Astrocyte (in vitro differentiated cells and primary cell): Measurements from ENCODE around the gene IFT52.

Source experiments
- CTCF ChIP-seq: IDR thresholded peaks from 2 replicates; pipeline ENCODE4 v1.5.1; 2011; ENCODE audit warnings: low read depth, mild to moderate bottlenecking, inconsistent platforms, low read length, moderate library complexity; ENCODE audit not compliant: insufficient read depth
- EZH2 ChIP-seq: IDR thresholded peaks from 2 replicates; pipeline ENCODE4 v1.6.1; 2012; ENCODE audit warnings: mild to moderate bottlenecking, low read length, inconsistent platforms; ENCODE audit not compliant: insufficient read depth

GRCh38 chr20:43666376-43667328, 75.9 kb downstream of the IFT52 start, which contains the start of gene MYBL2:
- no peak for TF ChIP-seq CTCF
- TF ChIP-seq EZH2, result no peak
